Breast epithelium (tissue), 4 donors: ENCODE measurements around the gene PALM2AKAP2. TPM values are rescaled to one million over a fixed set of nuclear protein-coding genes. Genes with fewer than 3 reads are reported as not detected.

Experiments used
- DNase-seq, 2 donors: peaks; one replicate each; pipeline ENCODE4 v3.0.0-alpha.2; 2019; ENCODE audit warnings: low spot score in 2 of 2
- H3K27ac ChIP-seq, 2 donors: fragments of 200-600 bp; sonication (generic) in 1 of 2; one replicate each; pipeline ENCODE4 v1.5.1; 2016 to 2019; ENCODE audit warnings: mild to moderate bottlenecking in 1 of 2
- H3K27me3 ChIP-seq, 2 donors: fragments of 200-600 bp; sonication (generic) in 1 of 2; one replicate each; pipeline versions ENCODE4 v1.5.1 to v1.6.0; 2017 to 2019; ENCODE audit warnings: control low read depth in 1 of 2, mild to moderate bottlenecking in 1 of 2
- H3K36me3 ChIP-seq: fragments of 200-600 bp; one replicate; pipeline ENCODE4 v1.5.1; 2019
- H3K4me1 ChIP-seq, 2 donors: fragments of 200-600 bp; sonication (generic); one replicate each; pipeline ENCODE4 v1.5.1; 2016 to 2019; ENCODE audit warnings: control low read depth in 1 of 2
- H3K4me3 ChIP-seq, 3 donors: fragments of 200-600 bp; sonication (generic); 1 replicate in 2 of 3; 2 replicates in 1 of 3; pipeline ENCODE4 v1.5.1; 2016 to 2019; ENCODE audit warnings: mild to moderate bottlenecking in 3 of 3, moderate library complexity in 2 of 3
- H3K9me3 ChIP-seq, 2 donors: fragments of 200-600 bp; sonication (generic) in 1 of 2; one replicate each; pipeline ENCODE4 v1.5.1; 2016 to 2019; ENCODE audit warnings: control low read depth in 1 of 2
- CTCF ChIP-seq, 3 donors: fragments of 450-650 bp; IDR thresholded peaks; one replicate each; pipeline ENCODE4 v1.5.1; 2016 to 2017; ENCODE audit warnings: antibody characterized with exemption in 3 of 3, mild to moderate bottlenecking in 3 of 3, moderate library complexity in 3 of 3
- POLR2A ChIP-seq: fragments of 450-650 bp; IDR thresholded peaks from one replicate; pipeline ENCODE4 v1.6.1; 2016; ENCODE audit warnings: antibody characterized with exemption, mild to moderate bottlenecking, moderate library complexity
- POLR2AphosphoS5 ChIP-seq, 3 donors: sonication (generic); formaldehyde crosslinking; IDR thresholded peaks; one replicate each; pipeline ENCODE4 v1.6.1; 2017; ENCODE audit warnings: antibody characterized with exemption in 3 of 3
- intact Hi-C: fragments of 100-400 bp; cut with DNase I; formaldehyde crosslinking; loops from one replicate; pipeline ENCODE4 v1.15.1; 2023; ENCODE audit warnings: low total_unique reads
- total RNA-seq, 3 donors: library from RNA; depleted of rRNA; stranded (reverse); fragments of >200 nt; gene quantifications; one replicate each; pipeline ENCODE4 v1.1.0, GENCODE V29; 2016

Gene PALM2AKAP2
- total RNA-seq, 3 donors from 2014 or later: 6.4 to 41.4 (median 8.8) TPM

GRCh38 chr9:109799792-109800191, 19.8 kb downstream of the PALM2AKAP2 start:
- Histone ChIP-seq H3K4me1 (no peaks in the 10 kb centered on the region), H3K27ac (no peak overlapping the region), H3K9me3 (no peaks in the 10 kb centered on the region), H3K36me3 (no peaks in the 10 kb centered on the region), H3K27me3 (no peaks in the 10 kb centered on the region), H3K4me3 (no peak overlapping the region)
- intact Hi-C loops: no loop called here
- no peak for DNase-seq
- no peak for TF ChIP-seq POLR2A
- no peak for TF ChIP-seq CTCF (IDR thresholded peaks at IDR 0.05)
- TF ChIP-seq POLR2AphosphoS5 (IDR thresholded peaks at IDR 0.05): no peak

- TF ChIP-seq POLR2AphosphoS5 (IDR thresholded peaks at IDR 0.05) (no peak), CTCF (IDR thresholded peaks at IDR 0.05) (no peak), POLR2A (no peak)
- no peak for DNase-seq
- intact Hi-C loops: no loop called here
- Histone ChIP-seq H3K27ac (no peak overlapping the region), H3K4me3 (no peak overlapping the region), H3K36me3 (no peaks in the 10 kb centered on the region), H3K27me3 (no peaks in the 10 kb centered on the region), H3K4me1 (peaks cover 0 to 3% of the 10 kb centered on the region in 2 donors), H3K9me3 (no peaks in the 10 kb centered on the region)
Observed at GRCh38 chr9:109801484-109801883, 21.5 kb downstream of the PALM2AKAP2 start.

GRCh38 chr9:109802491-109802890, 22.5 kb downstream of the PALM2AKAP2 start:
- no peak for DNase-seq
- TF ChIP-seq CTCF (IDR thresholded peaks at IDR 0.05) (no peak), POLR2AphosphoS5 (IDR thresholded peaks at IDR 0.05) (no peak)
- Histone ChIP-seq H3K4me1 (peaks cover 0 to 3% of the 10 kb centered on the region in 2 donors), H3K27me3 (no peaks in the 10 kb centered on the region), H3K27ac (no peak overlapping the region), H3K4me3 (no peak overlapping the region), H3K9me3 (no peaks in the 10 kb centered on the region), H3K36me3 (no peaks in the 10 kb centered on the region)
- intact Hi-C loops: no loop called here

- Histone ChIP-seq H3K9me3 (no peaks in the 10 kb centered on the region), H3K27me3 (no peaks in the 10 kb centered on the region), H3K27ac (no peak overlapping the region), H3K4me3 (no peak overlapping the region), H3K4me1 (peaks cover 0 to 3% of the 10 kb centered on the region in 2 donors), H3K36me3 (no peaks in the 10 kb centered on the region)
- intact Hi-C loops: no loop called here
- no peak for DNase-seq
- no peak for TF ChIP-seq CTCF (IDR thresholded peaks at IDR 0.05)
- TF ChIP-seq POLR2A: no peak
- TF ChIP-seq POLR2AphosphoS5 (IDR thresholded peaks at IDR 0.05): no peak
Observed at GRCh38 chr9:109805050-109805449, 25.1 kb downstream of the PALM2AKAP2 start.

GRCh38 chr9:109806506-109807115, 26.6 kb downstream of the PALM2AKAP2 start:
- Histone ChIP-seq H3K36me3 (no peaks in the 10 kb centered on the region), H3K4me3 (no peak overlapping the region), H3K27ac (peak overlapping the region; percentile 29 to 50), H3K4me1 (peaks cover 0 to 3% of the 10 kb centered on the region in 2 donors), H3K9me3 (no peaks in the 10 kb centered on the region), H3K27me3 (no peaks in the 10 kb centered on the region)
- TF ChIP-seq CTCF (IDR thresholded peaks at IDR 0.05): no peak
- no peak for TF ChIP-seq POLR2AphosphoS5 (IDR thresholded peaks at IDR 0.05)
- no peak for TF ChIP-seq POLR2A
- intact Hi-C loops: no loop called here
- DNase-seq: no peak
